Natural killer cell (primary cell): ENCODE data around the gene PI16. TPM values are rescaled to one million over a fixed set of nuclear protein-coding genes. Genes with fewer than 3 reads are reported as not detected.

Experiments
- ATAC-seq, 3 donors: fragments of 150-1000 bp in 2 of 3; fragments of 200-7000 bp in 1 of 3; cut with Tn5 transposase; 1 replicate in 1 of 3; 2 replicates in 2 of 3; pipeline ENCODE4 v1.10.0; 2021; ENCODE audit warnings: mild to moderate bottlenecking in 2 of 3, moderate library complexity in 2 of 3
- DNase-seq, 2 donors: peaks; one replicate each; pipeline versions ENCODE4 v3.0.0 to v3.0.0-alpha.2; 2013 to 2021; ENCODE audit warnings: mixed read lengths in 1 of 2
- H3K27ac ChIP-seq: one replicate; pipeline ENCODE4 v1.5.1; 2013; ENCODE audit warnings: mild to moderate bottlenecking, low read length
- H3K27me3 ChIP-seq: one replicate; pipeline ENCODE4 v1.6.1; 2013; ENCODE audit warnings: low read length; ENCODE audit not compliant: control insufficient read depth, insufficient read depth
- H3K36me3 ChIP-seq: one replicate; pipeline ENCODE4 v1.6.1; 2013; ENCODE audit warnings: low read length; ENCODE audit not compliant: control insufficient read depth, insufficient read depth
- H3K4me1 ChIP-seq: one replicate; pipeline ENCODE4 v1.6.1; 2013; ENCODE audit warnings: low read length; ENCODE audit not compliant: control insufficient read depth, insufficient read depth
- H3K4me3 ChIP-seq: one replicate; pipeline ENCODE4 v1.5.1; 2013; ENCODE audit warnings: low read length
- H3K9me3 ChIP-seq: one replicate; pipeline ENCODE4 v1.6.1; 2013; ENCODE audit warnings: low read length; ENCODE audit not compliant: control insufficient read depth, insufficient read depth
- H3K27ac Mint-ChIP-seq, 2 donors: one replicate each; pipeline ENCODE4 v1.8.0; 2022; ENCODE audit warnings: mild to moderate bottlenecking in 2 of 2, mixed read lengths in 2 of 2, moderate library complexity in 1 of 2
- H3K27me3 Mint-ChIP-seq, 2 donors: one replicate each; pipeline ENCODE4 v1.8.0; 2022; ENCODE audit warnings: low read depth in 2 of 2, mixed read lengths in 2 of 2
- H3K36me3 Mint-ChIP-seq: one replicate; pipeline ENCODE4 v1.8.0; 2022; ENCODE audit warnings: mixed read lengths
- H3K4me1 Mint-ChIP-seq, 2 donors: one replicate each; pipeline ENCODE4 v1.8.0; 2022; ENCODE audit warnings: mixed read lengths in 2 of 2
- H3K4me3 Mint-ChIP-seq: one replicate; pipeline ENCODE4 v1.8.0; 2022; ENCODE audit warnings: mild to moderate bottlenecking, moderate library complexity, mixed read lengths
- H3K9me3 Mint-ChIP-seq, 2 donors: one replicate each; pipeline ENCODE4 v1.8.0; 2022; ENCODE audit warnings: mixed read lengths in 2 of 2
- WGBS: methylation state at CpG from one replicate; pipeline ENCODE4 v1.1.7; 2013; ENCODE audit warnings: missing lambda C conversion rate; ENCODE audit not compliant: insufficient coverage; 5-methylcytosine and 5-hydroxymethylcytosine counted together
- intact Hi-C: fragments of 100-400 bp; cut with micrococcal nuclease; formaldehyde crosslinking; loops from one replicate; pipeline ENCODE4 v1.14.2; 2022
- total RNA-seq, 4 donors: library from RNA; stranded (reverse); fragments of 120-200 nt in 1 of 4; gene quantifications; one replicate each; pipeline versions ENCODE4 v1.2.3 to v1.2.4, GENCODE V29; 2013 to 2022
- TF ChIP-seq, protein P1 (sequence below): fragments of 200-600 bp; IDR thresholded peaks from one replicate; pipeline ENCODE4 v1.8.0; 2022; ENCODE audit warnings: antibody characterized with exemption

Gene PI16
- total RNA-seq, 3 donors from 2014 or later (not counting 1 experiment from before 2014, with no cell fraction given), result 0.33 to 1.8 (median 1.1) TPM

DNA sequence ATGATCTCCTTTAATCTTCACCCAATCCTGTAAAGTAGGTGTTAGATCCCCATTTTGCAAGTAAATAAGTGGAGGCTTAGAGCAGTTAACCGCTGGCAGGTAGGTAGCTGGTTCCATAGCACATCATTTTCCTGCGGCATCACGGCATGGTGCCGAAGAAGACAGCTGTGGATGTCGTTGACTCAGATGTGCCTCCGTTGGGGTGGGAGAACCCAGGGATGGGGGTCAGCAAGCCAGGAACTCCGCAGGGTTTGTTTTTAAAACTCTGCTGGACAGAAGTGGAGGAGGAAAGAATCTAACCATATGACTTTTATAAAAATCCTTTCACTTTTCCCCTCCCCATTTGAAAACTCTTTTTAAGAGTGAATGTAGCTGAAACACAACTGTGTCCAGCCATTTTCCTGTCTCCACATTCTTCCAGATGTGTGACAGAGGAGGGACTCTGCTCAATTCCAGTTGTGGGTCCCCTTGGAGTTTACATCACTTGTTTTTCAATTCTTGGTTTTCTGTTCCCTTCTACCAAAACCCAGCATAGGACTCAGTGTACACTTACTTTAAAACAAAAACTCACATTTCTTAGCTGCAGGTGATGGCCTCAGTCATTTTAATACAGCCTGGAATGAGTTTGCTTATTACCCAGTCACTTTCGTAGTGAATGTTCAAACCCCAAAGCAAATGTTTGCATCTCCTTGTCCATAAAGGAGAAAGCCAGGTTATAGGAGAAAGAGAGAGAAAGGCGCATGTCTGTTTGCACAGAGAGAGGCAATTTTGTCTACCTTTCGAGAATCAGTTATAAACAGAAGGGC, 27.6 kb upstream of the PI16 start:
- H3K27me3 ChIP-seq, result no peaks in the 10 kb centered on the region
- DNase-seq (no peak), ATAC-seq (no peak)
- intact Hi-C loops, result no loop called here
- peaks cover 19% of the 10 kb centered on the region for H3K36me3 ChIP-seq
- peaks cover 15% of the 10 kb centered on the region for H3K36me3 Mint-ChIP-seq
- H3K27ac Mint-ChIP-seq, result no peak overlapping the region
- H3K4me1 Mint-ChIP-seq, result peaks cover 0 to 4% of the 10 kb centered on the region in 2 donors
- TF ChIP-seq, protein P1, sequence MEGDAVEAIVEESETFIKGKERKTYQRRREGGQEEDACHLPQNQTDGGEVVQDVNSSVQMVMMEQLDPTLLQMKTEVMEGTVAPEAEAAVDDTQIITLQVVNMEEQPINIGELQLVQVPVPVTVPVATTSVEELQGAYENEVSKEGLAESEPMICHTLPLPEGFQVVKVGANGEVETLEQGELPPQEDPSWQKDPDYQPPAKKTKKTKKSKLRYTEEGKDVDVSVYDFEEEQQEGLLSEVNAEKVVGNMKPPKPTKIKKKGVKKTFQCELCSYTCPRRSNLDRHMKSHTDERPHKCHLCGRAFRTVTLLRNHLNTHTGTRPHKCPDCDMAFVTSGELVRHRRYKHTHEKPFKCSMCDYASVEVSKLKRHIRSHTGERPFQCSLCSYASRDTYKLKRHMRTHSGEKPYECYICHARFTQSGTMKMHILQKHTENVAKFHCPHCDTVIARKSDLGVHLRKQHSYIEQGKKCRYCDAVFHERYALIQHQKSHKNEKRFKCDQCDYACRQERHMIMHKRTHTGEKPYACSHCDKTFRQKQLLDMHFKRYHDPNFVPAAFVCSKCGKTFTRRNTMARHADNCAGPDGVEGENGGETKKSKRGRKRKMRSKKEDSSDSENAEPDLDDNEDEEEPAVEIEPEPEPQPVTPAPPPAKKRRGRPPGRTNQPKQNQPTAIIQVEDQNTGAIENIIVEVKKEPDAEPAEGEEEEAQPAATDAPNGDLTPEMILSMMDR, result no peak
- no peaks in the 10 kb centered on the region for H3K9me3 Mint-ChIP-seq
- H3K9me3 ChIP-seq, result no peaks in the 10 kb centered on the region
- H3K4me3 ChIP-seq, result no peak overlapping the region
- no peak overlapping the region for H3K27ac ChIP-seq
- 96% methylated on average over 9 of the region's 10 CpGs for WGBS
- no peaks in the 10 kb centered on the region for H3K4me1 ChIP-seq
- no peak overlapping the region for H3K4me3 Mint-ChIP-seq
- H3K27me3 Mint-ChIP-seq, result no peaks in the 10 kb centered on the region

DNA sequence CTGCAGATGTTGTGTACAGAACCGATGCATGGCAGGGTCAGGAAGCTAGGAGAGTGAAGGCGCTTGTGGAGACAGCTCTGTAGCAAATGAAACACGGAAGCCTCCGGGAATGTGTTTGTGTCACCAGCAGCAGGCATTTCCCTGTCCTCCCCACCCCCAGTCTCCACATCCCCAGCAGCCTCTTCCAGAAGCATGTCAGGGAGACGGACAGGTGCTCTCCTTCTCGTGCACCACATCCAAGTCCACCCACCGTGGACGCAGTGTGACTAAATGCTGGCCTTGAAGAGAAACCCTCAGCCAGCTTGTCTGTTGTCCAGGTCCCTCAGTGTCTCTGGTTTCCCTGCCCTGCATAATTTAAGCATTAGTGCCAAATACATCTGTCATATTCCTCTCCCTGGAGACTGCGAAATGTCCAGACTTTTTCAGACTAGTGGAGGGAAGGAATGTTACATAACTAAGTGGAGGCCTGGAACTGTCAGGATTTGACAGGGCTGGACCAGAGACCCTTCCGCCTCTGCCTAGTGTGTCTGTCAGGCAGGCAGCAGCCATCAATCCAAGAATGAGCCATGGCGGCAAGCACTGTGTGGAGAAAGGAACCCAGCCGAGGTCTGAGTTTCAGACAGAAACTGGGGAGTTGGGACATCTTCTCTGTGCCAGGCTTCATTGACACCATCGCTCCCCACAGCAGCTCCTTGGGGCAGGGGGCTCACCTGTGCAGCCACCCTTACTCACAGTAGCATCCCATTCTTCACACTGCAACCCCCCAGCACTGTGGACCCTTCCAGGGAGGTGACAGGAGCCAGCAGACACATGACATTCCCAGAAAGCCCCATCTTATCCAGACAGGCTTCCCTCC, 26.6 kb upstream of the PI16 start:
- 96% methylated on average over 13 of the region's 13 CpGs for WGBS
- Mint-ChIP-seq H3K4me3 (no peak overlapping the region), H3K36me3 (peaks cover 15% of the 10 kb centered on the region), H3K27me3 (no peaks in the 10 kb centered on the region), H3K9me3 (no peaks in the 10 kb centered on the region), H3K4me1 (peaks cover 0 to 4% of the 10 kb centered on the region in 2 donors), H3K27ac (no peak overlapping the region)
- DNase-seq, result no peak
- no peaks in the 10 kb centered on the region for H3K9me3 ChIP-seq
- H3K27ac ChIP-seq, result no peak overlapping the region
- peaks cover 19% of the 10 kb centered on the region for H3K36me3 ChIP-seq
- ATAC-seq, result no peak
- TF ChIP-seq, protein P1, result no peak
- no peak overlapping the region for H3K4me3 ChIP-seq
- intact Hi-C loops, result no loop called here
- H3K4me1 ChIP-seq, result no peaks in the 10 kb centered on the region
- no peaks in the 10 kb centered on the region for H3K27me3 ChIP-seq

DNA sequence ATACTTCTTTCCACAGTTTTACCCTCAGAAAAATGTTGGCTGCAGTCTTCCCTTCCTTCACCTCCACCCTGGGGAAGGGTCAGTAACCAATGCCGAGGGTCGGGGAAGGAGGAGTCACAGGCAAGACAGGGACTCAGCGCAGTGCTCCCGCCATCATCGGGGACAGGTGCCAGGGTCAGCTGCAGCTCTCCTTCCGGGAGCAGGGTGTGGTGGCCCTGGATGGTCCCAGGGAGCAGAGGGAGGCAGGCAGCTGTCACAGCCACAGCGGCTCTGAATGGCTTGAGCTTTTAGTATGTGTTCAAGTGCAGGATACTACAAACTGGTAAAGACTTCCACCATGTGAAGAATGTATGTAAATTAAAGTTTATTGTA, 26.0 kb upstream of the PI16 start:
- H3K36me3 ChIP-seq, result peaks cover 14% of the 10 kb centered on the region
- no peaks in the 10 kb centered on the region for H3K27me3 Mint-ChIP-seq
- H3K4me3 ChIP-seq, result no peak overlapping the region
- no peaks in the 10 kb centered on the region for H3K27me3 ChIP-seq
- ATAC-seq (no peak), DNase-seq (no peak)
- no peaks in the 10 kb centered on the region for H3K4me1 ChIP-seq
- H3K27ac Mint-ChIP-seq, result no peak overlapping the region
- peaks cover 0 to 4% of the 10 kb centered on the region in 2 donors for H3K4me1 Mint-ChIP-seq
- no peak overlapping the region for H3K27ac ChIP-seq
- peaks cover 15% of the 10 kb centered on the region for H3K36me3 Mint-ChIP-seq
- no peak overlapping the region for H3K4me3 Mint-ChIP-seq
- TF ChIP-seq, protein P1, result no peak
- H3K9me3 Mint-ChIP-seq, result no peaks in the 10 kb centered on the region
- WGBS, result 95% methylated on average over 7 of the region's 7 CpGs
- H3K9me3 ChIP-seq, result no peaks in the 10 kb centered on the region
- intact Hi-C loops, result no loop called here
